ENCODE measurements around the gene SBF2. TPM values are rescaled to one million over a fixed set of nuclear protein-coding genes. Genes with fewer than 3 reads are reported as not detected.
A peak's percentile ranks its signal among the peaks of the same experiment; 100 is the strongest.

SBF2 gene
- total and polyA plus RNA-seq, 11 donors = 10.4 to 33.9 (median 20.9) TPM

GRCh38 chr11:10327254-10327653 is 33.2 kb upstream of the SBF2 start:
- no peak overlapping the region for H3K4me3 ChIP-seq
- no peaks in the 10 kb centered on the region for H3K9me3 ChIP-seq
- no peak for TF ChIP-seq POLR2A (IDR thresholded peaks at IDR 0.05)
- TF ChIP-seq CTCF (IDR thresholded peaks at IDR 0.05) = no peak
- no peak for DNase-seq
- peak; percentile 17 to 61 (median 44) for ATAC-seq
- intact Hi-C loops (cut with DNase I) = loop anchor here in 5 of 10 donors (1.0 to 10.0 kb wide), 7 partner anchors 39 to 1312 kb away; no protein-coding TSS in a partner anchor
- no peaks in the 10 kb centered on the region for H3K36me3 ChIP-seq
- H3K27me3 ChIP-seq = no peaks in the 10 kb centered on the region
- peaks cover 0 to 70% (median 31%) of the 10 kb centered on the region in 12 donors for H3K4me1 ChIP-seq
- H3K27ac ChIP-seq = peak overlapping the region in 5 of 12 donors; percentile 13 to 79 (median 31)

DNA sequence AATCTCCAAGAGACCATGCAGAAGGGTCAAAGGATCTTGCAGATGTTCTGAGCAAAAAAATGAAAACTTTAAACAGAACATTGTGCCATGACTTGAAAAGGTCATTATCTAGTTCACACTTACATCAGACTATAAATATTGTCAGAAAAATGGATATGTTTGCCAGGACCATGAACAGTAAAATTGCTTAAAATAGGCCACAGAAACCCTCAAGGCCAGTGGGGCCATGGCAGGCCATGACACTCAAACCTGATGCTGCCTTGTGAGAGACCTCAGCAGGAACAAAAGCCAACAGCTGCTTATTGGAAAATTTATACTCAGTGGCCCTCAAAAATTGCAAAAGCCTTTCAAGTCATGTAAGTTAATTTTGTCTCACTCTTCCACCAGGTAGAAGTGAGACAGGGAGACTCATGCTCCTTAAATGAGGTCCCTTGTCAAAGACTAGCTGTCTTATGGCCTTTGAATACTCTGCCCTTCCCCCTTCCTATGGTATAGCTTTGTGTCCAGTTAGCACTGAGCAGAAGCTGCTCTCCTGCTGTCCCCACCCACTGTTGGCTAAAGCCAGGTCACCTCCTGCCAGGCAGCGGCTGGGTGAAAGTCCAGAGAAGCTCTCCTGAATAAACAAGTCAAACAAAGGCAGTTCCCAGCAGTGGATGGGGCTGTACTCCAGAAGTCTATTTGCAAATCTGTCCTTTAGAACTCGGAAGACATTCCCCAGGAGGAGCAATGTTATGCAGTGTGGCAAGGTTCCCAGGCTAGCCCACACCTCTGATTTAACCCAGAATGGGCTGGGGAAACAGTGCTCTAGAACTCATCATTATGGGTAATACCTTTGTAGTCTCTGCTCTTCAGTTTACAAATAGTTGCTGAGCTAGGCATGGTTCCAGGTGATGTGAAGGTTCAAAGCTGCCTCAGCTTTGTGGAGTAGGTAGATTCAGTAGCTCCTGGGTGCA is 32.3 kb upstream of the SBF2 start:
- H3K4me1 ChIP-seq = peaks cover 0 to 71% (median 31%) of the 10 kb centered on the region in 12 donors
- H3K9me3 ChIP-seq = no peaks in the 10 kb centered on the region
- no peaks in the 10 kb centered on the region for H3K36me3 ChIP-seq
- intact Hi-C loops (cut with DNase I) = loop anchor here in 5 of 10 donors (5.0 to 10.0 kb wide), 6 partner anchors 41 to 1311 kb away; no protein-coding TSS in a partner anchor
- TF ChIP-seq CTCF (IDR thresholded peaks at IDR 0.05) (no peak), POLR2A (IDR thresholded peaks at IDR 0.05) (no peak)
- no peak overlapping the region for H3K4me3 ChIP-seq
- 35 to 61% (median 42%) methylated on average over 2 of the region's 2 CpGs for WGBS, 4 donors
- ATAC-seq = peak in 3 of 4 donors; percentile 12 to 27 (median 21)
- H3K27me3 ChIP-seq = no peaks in the 10 kb centered on the region
- DNase-seq = peak in 1 of 5 donors; percentile 33
- H3K27ac ChIP-seq = peak overlapping the region in 7 of 12 donors; percentile 13 to 79 (median 37)

GRCh38 chr11:10325277-10326011 is 31.4 kb upstream of the SBF2 start:
- Histone ChIP-seq H3K4me1 (peaks cover 0 to 71% (median 31%) of the 10 kb centered on the region in 12 donors), H3K36me3 (no peaks in the 10 kb centered on the region), H3K27me3 (no peaks in the 10 kb centered on the region), H3K27ac (peak overlapping the region in 3 of 12 donors; percentile 1 to 72 (median 37)), H3K9me3 (no peaks in the 10 kb centered on the region), H3K4me3 (no peak overlapping the region)
- 69 to 72% (median 70%) methylated on average over 6 of the region's 6 CpGs for WGBS, 4 donors
- intact Hi-C loops (cut with DNase I) = loop anchor here in 5 of 10 donors (5.0 to 10.0 kb wide), 6 partner anchors 42 to 1311 kb away; no protein-coding TSS in a partner anchor
- ATAC-seq (peak in 1 of 4 donors; percentile 18), DNase-seq (no peak)
- TF ChIP-seq CTCF (IDR thresholded peaks at IDR 0.05) = no peak
- no peak for TF ChIP-seq POLR2A (IDR thresholded peaks at IDR 0.05)
